Right cardiac atrium (tissue), 5 donors: Measurements from ENCODE around the gene ZG16B. TPM values are rescaled to one million over a fixed set of nuclear protein-coding genes. Genes with fewer than 3 reads are reported as not detected.
A peak's percentile ranks its signal among the peaks of the same experiment; 100 is the strongest.

ENCODE experiments used
- ATAC-seq, 2 donors: fragments of 200-7000 bp; cut with Tn5 transposase; one replicate each; pipeline versions ENCODE4 v1.8.0 to v1.9.1; 2020; ENCODE audit warnings: moderate library complexity in 2 of 2, mild to moderate bottlenecking in 1 of 2
- DNase-seq, 3 donors: peaks; one replicate each; pipeline ENCODE4 v3.0.0-alpha.2; 2020
- H3K27ac ChIP-seq: one replicate; pipeline ENCODE4 v1.5.1; 2013; ENCODE audit warnings: mild to moderate bottlenecking, low read length, control low read depth, moderate library complexity
- H3K27me3 ChIP-seq: one replicate; pipeline ENCODE4 v1.6.1; 2013; ENCODE audit not compliant: control insufficient read depth, insufficient read depth
- H3K4me1 ChIP-seq: one replicate; pipeline ENCODE4 v1.6.1; 2013; ENCODE audit warnings: low read length; ENCODE audit not compliant: control insufficient read depth, insufficient read depth
- H3K4me3 ChIP-seq: one replicate; pipeline ENCODE4 v1.5.1; 2013; ENCODE audit warnings: low read length, control low read depth
- H3K9me3 ChIP-seq: one replicate; pipeline ENCODE4 v1.6.1; 2013; ENCODE audit warnings: low read length; ENCODE audit not compliant: control insufficient read depth
- WGBS: extraction: QIAGEN DNeasy Blood & Tissue Kit; methylation state at CpG from one replicate; pipeline ENCODE4 v1.1.7; 2013; 5-methylcytosine and 5-hydroxymethylcytosine counted together
- intact Hi-C, 4 donors: fragments of 100-400 bp; cut with DNase I; formaldehyde crosslinking; loops; one replicate each; pipeline versions ENCODE4 v1.11.0 to v1.14.0; 2022 to 2023
- polyA plus RNA-seq: library from polyadenylated mRNA; stranded (reverse); fragments of 200-250 nt; gene quantifications from one replicate; pipeline ENCODE4 v1.2.3, GENCODE V29; 2013
- total RNA-seq, 4 donors: library from RNA; stranded (reverse); fragmentation: NEBNext Ultra II Directional; extraction: Animal tissue kit (Norgen Biotek cat#: 25700); gene quantifications; one replicate each; pipeline ENCODE4 v1.2.1, GENCODE V29; 2021
- donor health status: healthy with polysubstance abuse.
- donor health status: DM: no; HTN: yes; CAD: no.
- donor health status: DM: no; HTN: no; CAD: no.
- donor health status: DM: no; HTN: yes; CAD: no; lungs with severe emphysema.
- donor health status: DM: yes; HTN: yes; CAD: no.

Gene ZG16B
- total and polyA plus RNA-seq, 5 donors, result 0.35 to 0.64 (median 0.51) TPM; not detected in 2

DNA sequence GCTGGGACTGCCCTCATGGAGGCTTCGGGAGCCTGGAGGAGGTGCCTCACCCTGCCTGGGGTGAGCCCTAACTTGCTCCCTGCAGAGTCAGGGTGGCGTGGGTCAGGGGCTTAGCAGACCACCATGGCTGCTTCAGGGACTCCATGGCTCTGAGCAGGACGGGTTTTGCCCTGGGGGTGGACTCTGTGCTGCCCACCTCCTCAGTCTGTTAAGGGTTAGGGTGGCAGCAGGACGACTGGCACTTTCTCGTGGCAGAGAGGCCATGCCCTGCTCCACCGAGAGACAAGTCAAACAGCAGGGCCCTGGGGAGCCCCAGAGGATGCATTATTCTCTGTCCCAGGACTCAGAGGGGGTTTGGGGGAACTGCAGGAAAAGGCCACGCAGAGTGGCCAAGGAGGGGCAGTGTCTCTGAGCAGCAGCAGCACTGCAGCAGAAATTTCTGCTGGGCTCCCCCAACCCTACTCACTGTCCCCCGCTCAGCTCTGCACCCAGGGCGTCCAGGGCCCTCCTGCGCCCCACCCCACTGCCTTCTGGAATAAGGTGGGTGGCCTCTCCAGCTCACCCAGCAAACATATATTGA lies 29.7 kb downstream of the ZG16B start:
- ATAC-seq (no peak), DNase-seq (peak in 1 of 3 donors; percentile 38)
- no peaks in the 10 kb centered on the region for H3K27me3 ChIP-seq
- no peak overlapping the region for H3K4me3 ChIP-seq
- no peaks in the 10 kb centered on the region for H3K9me3 ChIP-seq
- H3K27ac ChIP-seq, result no peak overlapping the region
- WGBS, result 70% methylated on average over 10 of the region's 10 CpGs
- no peaks in the 10 kb centered on the region for H3K4me1 ChIP-seq
- intact Hi-C loops, result no loop called here

DNA sequence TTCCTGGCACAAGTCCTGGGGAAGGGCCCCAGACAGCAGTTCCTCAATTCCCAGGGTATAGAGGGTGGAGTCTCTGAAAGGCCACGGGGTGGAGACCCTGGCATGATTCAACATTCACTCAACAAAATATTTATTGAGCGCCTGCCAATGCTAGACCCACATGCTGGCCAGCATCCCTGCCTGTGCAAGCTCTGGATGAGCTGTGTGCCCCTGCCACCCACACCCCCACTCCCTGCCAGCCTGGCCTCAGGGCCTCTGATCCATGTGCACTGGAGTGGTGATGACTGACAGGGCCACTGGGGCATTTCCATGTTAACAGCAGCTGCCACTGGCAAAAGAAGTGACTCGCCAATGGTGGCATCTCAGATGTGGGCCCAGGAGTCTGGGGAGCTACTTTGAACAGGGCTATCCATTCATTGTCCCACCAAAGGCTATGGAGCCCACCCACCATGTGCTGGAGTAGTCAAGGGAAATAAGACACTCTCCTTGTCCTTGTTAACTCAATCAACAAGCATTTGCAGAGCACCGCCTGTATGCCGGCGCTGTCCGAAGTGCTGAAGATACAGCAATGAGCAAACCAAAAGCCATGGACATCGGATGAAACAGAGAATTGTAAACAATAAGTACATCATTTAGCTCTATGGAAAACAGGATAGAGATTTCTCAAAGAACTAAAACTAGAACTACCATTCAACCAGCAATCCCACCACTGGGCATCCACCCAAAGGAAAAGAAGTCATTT lies 30.9 kb downstream of the ZG16B start:
- intact Hi-C loops, result no loop called here
- Histone ChIP-seq H3K4me1 (no peaks in the 10 kb centered on the region), H3K9me3 (no peaks in the 10 kb centered on the region), H3K4me3 (no peak overlapping the region), H3K27me3 (no peaks in the 10 kb centered on the region), H3K27ac (no peak overlapping the region)
- no peak for DNase-seq
- 65% methylated on average over 8 of the region's 8 CpGs for WGBS
- ATAC-seq, result no peak

DNA sequence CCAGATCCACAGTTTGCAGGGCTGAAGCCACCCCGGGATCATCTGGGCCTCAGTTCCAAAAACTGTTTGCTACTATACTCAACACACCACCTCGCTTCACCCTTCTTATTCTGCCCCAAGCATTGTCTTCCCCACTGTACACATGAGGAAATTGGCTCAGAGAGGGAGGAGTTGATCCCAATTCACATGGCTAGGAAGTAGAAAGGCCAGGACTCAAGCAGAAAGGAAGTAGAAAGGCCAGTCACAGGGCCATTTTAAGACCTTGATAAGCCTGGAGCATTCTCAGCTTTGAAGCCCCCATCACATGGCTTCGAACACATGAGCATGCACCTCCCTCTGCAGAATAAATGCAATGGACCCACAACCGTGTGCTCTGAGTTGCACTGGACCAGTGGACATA lies 35.5 kb downstream of the ZG16B start:
- Histone ChIP-seq H3K4me3 (no peak overlapping the region), H3K4me1 (no peaks in the 10 kb centered on the region), H3K9me3 (no peaks in the 10 kb centered on the region), H3K27me3 (no peaks in the 10 kb centered on the region), H3K27ac (no peak overlapping the region)
- intact Hi-C loops, result loop anchor here in 2 of 4 donors (5.0 kb wide), 2 partner anchors 47 to 52 kb away; partner anchors contain the start of gene FLYWCH1 (in 1 of the 2)
- no peak for DNase-seq
- WGBS, result 64% methylated on average over 4 of the region's 4 CpGs
- no peak for ATAC-seq

DNA sequence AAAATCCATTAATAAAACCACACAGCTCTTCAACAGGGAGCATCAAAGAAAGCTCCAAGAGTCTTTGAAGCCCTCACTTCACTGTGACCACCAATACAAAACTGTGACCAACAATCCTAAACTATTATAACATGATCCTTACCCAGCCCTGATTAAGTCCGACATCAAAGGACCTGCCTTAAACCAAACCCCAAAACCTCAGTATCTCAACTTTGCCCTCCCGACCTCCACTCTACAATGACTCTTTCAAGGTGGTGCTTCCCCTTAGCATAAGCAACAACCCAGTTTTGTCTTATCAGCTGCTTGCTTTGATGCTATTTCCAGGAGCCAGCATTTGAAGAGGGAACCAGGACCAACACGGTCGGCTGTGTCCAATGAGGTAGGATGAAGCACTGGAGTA lies 36.3 kb downstream of the ZG16B start:
- H3K4me3 ChIP-seq, result no peak overlapping the region
- H3K4me1 ChIP-seq, result no peaks in the 10 kb centered on the region
- intact Hi-C loops, result loop anchor here in 2 of 4 donors (5.0 kb wide), 2 partner anchors 46 to 51 kb away; partner anchors contain the start of gene FLYWCH1 (in 1 of the 2)
- DNase-seq, result no peak
- WGBS, result 52% methylated on average over 4 of the region's 4 CpGs
- H3K9me3 ChIP-seq, result no peaks in the 10 kb centered on the region
- no peaks in the 10 kb centered on the region for H3K27me3 ChIP-seq
- no peak for ATAC-seq
- no peak overlapping the region for H3K27ac ChIP-seq

DNA sequence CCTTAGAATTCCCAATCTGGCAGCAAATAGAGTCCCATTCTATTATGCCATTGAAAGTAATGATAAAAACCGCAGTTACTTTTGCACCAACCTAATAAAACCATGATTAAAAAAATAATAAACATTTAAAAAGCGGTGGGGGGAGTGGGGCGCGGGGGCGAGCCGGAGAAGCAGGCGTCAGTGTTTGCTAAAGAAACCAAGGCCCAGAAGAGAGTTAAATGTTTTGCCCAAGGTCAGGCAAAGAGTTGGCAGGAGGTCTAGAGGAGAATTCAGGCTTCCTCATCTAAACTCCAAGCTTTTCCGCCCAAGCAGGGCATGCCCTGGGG lies 37.5 kb downstream of the ZG16B start:
- WGBS, result 44% methylated on average over 8 of the region's 8 CpGs
- intact Hi-C loops, result loop anchor here in 2 of 4 donors (5.0 kb wide), 2 partner anchors 45 to 50 kb away; partner anchors contain the start of gene FLYWCH1 (in 1 of the 2)
- H3K27ac ChIP-seq, result peak overlapping the region; percentile 97
- DNase-seq (no peak), ATAC-seq (no peak)
- H3K27me3 ChIP-seq, result no peaks in the 10 kb centered on the region
- H3K4me3 ChIP-seq, result peak overlapping the region; percentile 76
- no peaks in the 10 kb centered on the region for H3K9me3 ChIP-seq
- no peaks in the 10 kb centered on the region for H3K4me1 ChIP-seq

DNA sequence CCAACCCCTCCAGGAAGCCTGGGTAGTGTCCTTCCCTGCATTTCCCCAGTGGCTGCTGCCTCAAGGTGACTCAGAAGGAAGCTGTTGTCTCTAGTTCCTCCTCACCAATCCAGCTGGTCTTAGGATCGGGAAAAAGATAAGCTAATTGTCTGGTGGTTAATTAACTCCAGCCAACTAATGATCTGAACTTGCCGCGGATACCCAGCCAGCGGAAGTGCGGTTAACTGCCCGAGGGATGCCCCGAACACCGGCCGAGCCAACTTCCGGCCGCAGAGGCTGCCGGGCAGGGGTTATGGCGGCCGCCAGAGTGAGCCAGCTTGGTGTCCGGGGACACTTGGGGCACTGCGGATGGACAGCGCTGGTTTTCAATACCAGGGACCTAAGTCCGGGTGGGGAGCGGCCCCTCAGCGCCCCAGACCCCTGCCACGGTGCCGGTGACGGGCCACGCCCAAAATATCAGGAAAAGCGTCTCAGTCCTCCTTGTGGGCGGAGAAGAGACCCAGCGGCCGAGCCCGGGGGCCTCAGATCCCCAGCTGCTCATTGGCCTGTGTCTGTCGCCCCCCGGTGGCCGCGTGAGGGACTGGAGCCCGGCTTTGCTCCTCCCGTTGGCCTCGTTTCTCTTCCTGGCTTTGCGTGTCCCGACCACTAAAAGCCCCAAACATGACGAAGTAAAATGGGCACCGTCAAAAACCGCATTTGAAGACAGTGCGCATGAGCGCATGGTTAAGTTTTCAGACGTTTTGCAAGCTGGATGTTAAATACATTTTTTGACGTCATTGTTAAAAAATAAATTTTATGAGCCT lies 38.1 kb downstream of the ZG16B start:
- Histone ChIP-seq H3K9me3 (no peaks in the 10 kb centered on the region), H3K27ac (peak overlapping the region; percentile 97), H3K4me1 (no peaks in the 10 kb centered on the region), H3K4me3 (peak overlapping the region; percentile 76), H3K27me3 (no peaks in the 10 kb centered on the region)
- DNase-seq, result peak; percentile 94 to 99 (median 98)
- intact Hi-C loops, result loop anchor here in 2 of 4 donors (5.0 kb wide), 2 partner anchors 44 to 49 kb away; partner anchors contain the start of gene FLYWCH1 (in 1 of the 2)
- WGBS, result under 1% methylated on average over 45 of the region's 45 CpGs
- ATAC-seq, result peak; percentile 98

DNA sequence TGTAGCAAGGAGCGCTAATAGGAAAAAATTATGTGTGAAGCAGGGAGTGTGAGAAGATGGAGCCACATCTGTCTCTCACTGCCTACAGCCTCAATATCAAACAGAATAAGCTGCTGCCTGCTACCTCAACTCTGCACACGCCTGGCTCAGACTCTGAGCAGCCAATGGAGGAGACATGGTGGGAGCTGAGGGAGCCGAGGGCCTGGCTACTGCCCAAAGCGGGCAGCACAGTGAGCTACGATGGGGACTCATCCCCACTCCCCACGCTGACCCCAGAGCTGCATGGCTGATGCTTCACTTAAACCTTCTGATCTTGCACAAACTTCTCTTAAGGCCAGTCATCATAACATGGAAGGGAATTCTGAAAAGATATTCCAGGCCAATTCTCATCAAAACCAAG lies 41.8 kb downstream of the ZG16B start:
- Histone ChIP-seq H3K27me3 (no peaks in the 10 kb centered on the region), H3K4me3 (no peak overlapping the region), H3K27ac (no peak overlapping the region), H3K4me1 (no peaks in the 10 kb centered on the region), H3K9me3 (no peaks in the 10 kb centered on the region)
- ATAC-seq, result no peak
- intact Hi-C loops, result loop anchor here in 1 of 4 donors (5.0 kb wide), 1 partner anchor 40 kb away; the partner anchor contains the start of gene FLYWCH1
- WGBS, result 75% methylated on average over 6 of the region's 6 CpGs
- DNase-seq, result peak in 1 of 3 donors; percentile 37

DNA sequence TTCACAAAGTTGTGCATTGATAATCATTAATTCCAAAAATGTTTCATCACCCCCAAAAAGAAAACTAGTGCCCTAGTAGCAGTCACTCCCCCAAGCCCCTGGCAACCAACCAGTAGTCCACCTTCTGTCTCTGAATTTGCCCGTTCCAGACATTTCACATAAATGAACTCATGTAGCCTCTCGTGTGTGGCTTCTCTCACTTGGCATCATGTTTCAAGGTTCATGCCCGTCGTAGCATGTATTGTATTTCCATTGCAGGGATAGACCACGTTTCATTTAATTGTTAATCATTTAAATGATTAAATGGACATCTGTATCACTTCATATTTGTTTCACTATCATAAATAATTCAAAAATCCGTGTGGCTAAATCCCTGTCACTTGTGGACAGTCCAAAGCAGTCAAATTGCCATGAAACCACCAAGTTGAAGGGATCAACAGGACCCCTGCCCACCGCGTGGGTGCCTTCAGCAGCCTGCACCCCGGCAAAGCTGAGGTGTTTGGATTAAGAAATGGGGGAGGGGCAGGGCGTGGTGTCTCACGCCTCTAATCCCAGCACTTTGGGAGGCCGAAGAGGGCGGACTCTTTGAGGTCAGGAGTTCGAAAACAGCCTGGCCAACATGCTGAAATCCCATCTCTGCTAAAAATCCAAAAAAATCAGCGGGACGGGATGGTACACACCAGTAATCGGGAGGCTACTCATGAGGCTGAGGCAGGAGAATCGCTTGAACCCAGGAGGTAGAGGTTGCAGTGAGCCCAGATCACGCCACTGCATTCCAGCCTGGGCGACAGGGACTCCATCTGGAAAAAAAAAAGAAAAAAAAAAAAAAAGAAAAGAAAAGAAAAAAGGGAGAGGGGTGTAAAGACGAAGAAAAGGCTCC lies 44.2 kb downstream of the ZG16B start:
- Histone ChIP-seq H3K4me1 (no peaks in the 10 kb centered on the region), H3K27me3 (no peaks in the 10 kb centered on the region), H3K27ac (no peak overlapping the region), H3K9me3 (no peaks in the 10 kb centered on the region), H3K4me3 (no peak overlapping the region)
- peak in 1 of 3 donors; percentile 47 for DNase-seq
- intact Hi-C loops, result loop anchor here in 1 of 4 donors (5.0 kb wide), 1 partner anchor 38 kb away; the partner anchor contains the start of gene FLYWCH1
- WGBS, result 58% methylated on average over 21 of the region's 21 CpGs
- ATAC-seq, result peak; percentile 8 to 10

DNA sequence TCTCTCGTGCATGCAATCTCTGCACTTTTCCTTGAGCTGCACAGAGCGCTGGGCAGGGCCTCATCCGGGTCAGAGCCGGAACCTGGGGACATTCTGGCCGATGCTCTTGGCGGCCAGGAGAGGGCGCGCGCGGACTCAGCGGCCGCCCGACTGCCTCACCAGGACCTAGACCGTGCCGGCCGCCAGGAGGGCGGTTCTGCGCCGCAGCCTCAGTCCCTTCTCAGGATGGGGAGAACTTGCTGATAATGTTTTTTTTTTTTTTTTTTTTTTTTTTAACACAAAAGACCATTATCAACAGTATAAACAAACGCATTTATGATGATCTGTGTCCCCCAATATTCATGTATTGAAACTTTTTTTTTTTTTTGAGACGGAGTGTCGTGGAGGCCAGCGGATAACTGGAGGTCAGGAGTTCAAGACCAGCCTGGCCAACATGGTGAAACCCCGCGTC lies 44.8 kb downstream of the ZG16B start:
- peak; percentile 86 to 94 (median 93) for DNase-seq
- H3K9me3 ChIP-seq, result no peaks in the 10 kb centered on the region
- intact Hi-C loops, result loop anchor here in 1 of 4 donors (5.0 kb wide), 1 partner anchor 37 kb away; the partner anchor contains the start of gene FLYWCH1
- peak; percentile 98 for ATAC-seq
- H3K4me3 ChIP-seq, result no peak overlapping the region
- WGBS, result 10% methylated on average over 25 of the region's 25 CpGs
- H3K27ac ChIP-seq, result no peak overlapping the region
- no peaks in the 10 kb centered on the region for H3K4me1 ChIP-seq
- H3K27me3 ChIP-seq, result no peaks in the 10 kb centered on the region
